ENCODE measurements around the gene POLR1B. TPM values are rescaled to one million over a fixed set of nuclear protein-coding genes. Genes with fewer than 3 reads are reported as not detected.
A peak's percentile ranks its signal among the peaks of the same experiment; 100 is the strongest.

Gene POLR1B
- total RNA-seq, 4 donors from 2014 or later: 13.0 to 18.1 (median 13.3) TPM

- in situ Hi-C loops (cut with MboI; ENCODE audit: low sequenced_read_pairs in 4 of 4) (loop anchor here in 1 of 4 donors (25.0 kb wide), 1 partner anchor 319 kb away; no protein-coding TSS in a partner anchor), intact Hi-C loops (cut with DNase I; ENCODE audit: low total_unique reads) (no loop called here)
- TF ChIP-seq CTCF (IDR thresholded peaks at IDR 0.05 in 4 of 5, conservative IDR thresholded peaks at IDR 0.05 in 1 of 5) (no peak), POLR2A (IDR thresholded peaks at IDR 0.05) (no peak)
- H3K9me3 ChIP-seq: no peaks in the 10 kb centered on the region
- H3K27me3 ChIP-seq: no peaks in the 10 kb centered on the region
- ATAC-seq (no peak), DNase-seq (no peak)
- H3K36me3 ChIP-seq: no peaks in the 10 kb centered on the region
- peaks cover 0 to 4% of the 10 kb centered on the region in 2 donors for H3K4me1 ChIP-seq
- no peak overlapping the region for H3K4me3 ChIP-seq
- H3K27ac ChIP-seq: no peak overlapping the region
Measured at GRCh38 chr2:112618383-112618782, 76.1 kb downstream of the POLR1B start.

- H3K27ac ChIP-seq: peak overlapping the region in 1 of 4 donors; percentile 36
- H3K36me3 ChIP-seq: no peaks in the 10 kb centered on the region
- in situ Hi-C loops (cut with MboI; ENCODE audit: low sequenced_read_pairs in 4 of 4) (loop anchor here in 3 of 4 donors (10.0 to 25.0 kb wide), 4 partner anchors 63 to 315 kb away; partner anchors contain the start of gene NT5DC4 (in 1 of the 3)), intact Hi-C loops (cut with DNase I; ENCODE audit: low total_unique reads) (no loop called here)
- no peak overlapping the region for H3K4me3 ChIP-seq
- no peaks in the 10 kb centered on the region for H3K27me3 ChIP-seq
- H3K4me1 ChIP-seq: peaks cover 6 to 10% of the 10 kb centered on the region in 2 donors
- no peaks in the 10 kb centered on the region for H3K9me3 ChIP-seq
- ATAC-seq: no peak
- TF ChIP-seq POLR2A (IDR thresholded peaks at IDR 0.05): no peak
- TF ChIP-seq CTCF (IDR thresholded peaks at IDR 0.05 in 4 of 5, conservative IDR thresholded peaks at IDR 0.05 in 1 of 5): no peak
- no peak for DNase-seq
Measured at GRCh38 chr2:112621790-112622527, 79.7 kb downstream of the POLR1B start.

GRCh38 chr2:112622528-112622849 lies 80.2 kb downstream of the POLR1B start:
- Histone ChIP-seq H3K27me3 (no peaks in the 10 kb centered on the region), H3K36me3 (no peaks in the 10 kb centered on the region), H3K9me3 (no peaks in the 10 kb centered on the region), H3K4me1 (peaks cover 6 to 12% of the 10 kb centered on the region in 2 donors), H3K4me3 (no peak overlapping the region), H3K27ac (peak overlapping the region in 1 of 4 donors; percentile 36)
- DNase-seq (no peak), ATAC-seq (peak; percentile 74 to 88)
- intact Hi-C loops (cut with DNase I; ENCODE audit: low total_unique reads): no loop called here
- TF ChIP-seq CTCF (IDR thresholded peaks at IDR 0.05 in 4 of 5, conservative IDR thresholded peaks at IDR 0.05 in 1 of 5): no peak
- TF ChIP-seq POLR2A (IDR thresholded peaks at IDR 0.05): no peak
- in situ Hi-C loops (cut with MboI; ENCODE audit: low sequenced_read_pairs in 4 of 4): loop anchor here in 3 of 4 donors (10.0 to 25.0 kb wide), 4 partner anchors 62 to 315 kb away; partner anchors contain the start of gene NT5DC4 (in 1 of the 3)

- Histone ChIP-seq H3K36me3 (no peaks in the 10 kb centered on the region), H3K27ac (no peak overlapping the region), H3K9me3 (no peaks in the 10 kb centered on the region), H3K4me1 (peaks cover 6 to 12% of the 10 kb centered on the region in 2 donors), H3K4me3 (no peak overlapping the region), H3K27me3 (peaks cover 0 to 4% (median 0%) of the 10 kb centered on the region in 3 donors)
- no peak for TF ChIP-seq CTCF (IDR thresholded peaks at IDR 0.05 in 4 of 5, conservative IDR thresholded peaks at IDR 0.05 in 1 of 5)
- no peak for TF ChIP-seq POLR2A (IDR thresholded peaks at IDR 0.05)
- in situ Hi-C loops (cut with MboI; ENCODE audit: low sequenced_read_pairs in 4 of 4) (loop anchor here in 3 of 4 donors (10.0 to 25.0 kb wide), 4 partner anchors 61 to 313 kb away; partner anchors contain the start of gene NT5DC4 (in 1 of the 3)), intact Hi-C loops (cut with DNase I; ENCODE audit: low total_unique reads) (no loop called here)
- DNase-seq (no peak), ATAC-seq (no peak)
Measured at GRCh38 chr2:112623913-112624777, 81.9 kb downstream of the POLR1B start.

Data from gastrocnemius medialis (tissue), 4 donors.